ENCODE data around the gene ARSI.

DNA sequence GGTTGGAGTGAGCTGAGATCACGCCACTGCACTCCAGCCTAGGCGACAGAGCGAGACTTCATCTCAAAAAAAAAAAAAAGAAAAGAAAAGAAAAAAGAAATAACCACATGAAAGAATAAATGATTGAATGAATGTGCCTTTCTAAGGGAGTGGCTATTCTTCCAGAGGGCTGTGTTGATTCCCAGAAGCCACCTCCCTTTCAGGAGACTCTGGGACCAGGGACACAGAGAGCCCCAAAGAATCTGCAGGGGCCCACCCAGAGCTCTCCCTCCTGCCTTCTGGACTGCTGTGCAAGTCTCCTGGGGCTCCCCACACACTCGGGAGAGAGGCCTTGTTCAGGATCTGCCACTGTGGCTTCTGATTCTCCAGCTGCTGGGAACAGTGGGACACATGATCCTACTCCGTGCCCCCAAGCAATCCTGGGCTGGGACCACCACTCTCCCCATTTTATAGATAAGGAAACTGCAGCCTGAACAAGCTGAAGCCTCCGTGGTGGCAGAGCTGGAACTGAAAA lies 36.8 kb downstream of the ARSI start:
- TF ChIP-seq CTCF (IDR thresholded peaks at IDR 0.05; ENCODE audit: extremely low read depth in 1 of 2, insufficient read depth in 1 of 2, low read depth in 1 of 2, low read length in 2 of 2) (no peak), MYC (IDR thresholded peaks at IDR 0.05; ENCODE audit: low read depth, low read length) (no peak), POLR2A (IDR thresholded peaks at IDR 0.05; ENCODE audit: low read depth, low read length) (no peak)

All from endothelial cell of umbilical vein (primary cell).